ENCODE measurements around the gene FIBP. TPM values are rescaled to one million over a fixed set of nuclear protein-coding genes. Genes with fewer than 3 reads are reported as not detected.

The FIBP gene
- polyA plus RNA-seq (2012; ENCODE audit: missing spikeins): 66.8 TPM

DNA sequence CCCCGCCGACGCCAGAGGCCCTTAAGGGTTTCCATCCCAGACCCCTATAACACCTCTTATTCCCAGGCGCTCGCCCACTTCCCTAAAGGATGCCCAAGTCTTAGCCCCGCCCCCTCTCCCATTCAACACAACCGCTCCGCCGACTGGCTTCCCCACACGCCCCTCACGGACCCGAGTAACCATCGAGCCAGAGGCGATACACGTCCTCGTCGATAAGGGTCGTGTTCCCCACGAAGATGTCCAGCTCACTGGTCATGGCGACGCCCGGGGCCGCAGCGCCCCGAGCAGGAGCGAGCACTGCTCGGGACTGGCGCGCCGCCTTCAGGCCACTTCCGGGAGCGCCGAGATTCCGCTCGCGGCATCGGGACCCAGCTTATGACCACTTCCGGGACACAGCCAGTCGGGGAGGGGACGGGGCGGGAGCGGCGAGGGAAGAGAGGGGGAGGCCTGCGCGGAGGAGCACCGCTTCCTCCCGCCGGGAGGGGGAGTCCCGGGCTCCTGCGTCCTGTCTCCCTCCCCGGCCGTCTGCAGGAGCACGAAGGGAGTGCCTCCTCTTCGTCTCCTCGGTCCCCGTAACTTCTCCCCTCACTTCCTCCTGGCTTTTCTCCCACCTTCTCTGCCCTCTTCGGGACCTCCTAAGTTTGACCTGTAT is at the start of gene FIBP:
Gene FIBP, minus strand, starts transcription at position 309 of the 652 bp plus-strand sequence. Its CDS starts 53 bp downstream, at position 256.
- DNase-seq (ENCODE audit: insufficient read length): peak; percentile 99
- peak; percentile 87 for TF ChIP-seq POLR2AphosphoS5 (IDR thresholded peaks at IDR 0.05; ENCODE audit: low read depth, low read length)
- peak; percentile 90 for TF ChIP-seq POLR2A (IDR thresholded peaks at IDR 0.05; ENCODE audit: low read depth, low read length)
- 0 out of 2 replicates have a peak, but pooled peaks have one; percentile 25 for TF ChIP-seq TAF1 (IDR thresholded peaks at IDR 0.05; ENCODE audit: borderline replicate concordance, low read depth, low read length)
- FAIRE-seq: peak; percentile 98

DNA sequence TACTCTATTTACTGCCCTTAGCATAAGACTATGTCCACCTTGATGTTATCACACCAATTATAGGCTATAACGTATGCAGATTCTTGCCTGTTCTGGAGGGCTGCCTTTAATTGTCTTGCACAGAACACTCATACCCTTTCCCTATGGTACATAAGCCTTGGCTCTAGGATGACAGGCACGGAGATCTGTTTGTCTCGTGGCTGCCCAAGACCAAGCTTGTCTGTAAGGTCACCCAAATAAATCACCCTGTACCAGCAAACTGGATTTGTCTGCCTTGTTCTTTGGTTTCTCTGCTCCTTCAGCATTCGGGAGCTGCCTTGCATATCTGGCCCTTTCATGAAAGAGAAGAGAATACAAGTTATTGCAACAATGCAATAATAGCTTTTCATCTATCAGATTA is 49.5 kb upstream of the FIBP start:
- no peak for DNase-seq (ENCODE audit: insufficient read length)
- TF ChIP-seq POLR2AphosphoS5 (IDR thresholded peaks at IDR 0.05; ENCODE audit: low read depth, low read length): no peak
- TF ChIP-seq TAF1 (IDR thresholded peaks at IDR 0.05; ENCODE audit: borderline replicate concordance, low read depth, low read length): no peak
- no peak for TF ChIP-seq POLR2A (IDR thresholded peaks at IDR 0.05; ENCODE audit: low read depth, low read length)
- no peak for FAIRE-seq

DNA sequence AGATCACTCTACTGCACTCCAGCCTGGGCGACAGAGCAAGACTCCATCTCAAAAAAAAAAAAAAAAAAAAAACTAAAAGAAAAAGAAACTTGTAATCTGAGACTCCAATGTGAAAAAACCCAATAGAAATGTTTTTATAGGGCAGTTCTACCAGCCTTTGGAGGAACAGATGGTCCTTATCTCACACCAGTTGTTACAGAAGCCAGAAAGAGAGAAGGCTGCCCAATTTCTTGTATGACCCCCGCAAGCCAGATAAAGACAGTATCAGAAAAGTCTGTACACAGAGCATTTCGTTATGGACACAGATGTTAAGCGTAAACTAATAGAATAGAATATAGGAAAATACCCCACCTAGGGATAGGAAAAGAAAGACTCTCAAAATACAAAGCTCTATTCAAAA is 45.7 kb upstream of the FIBP start:
- DNase-seq (ENCODE audit: insufficient read length) (no peak), FAIRE-seq (no peak)
- TF ChIP-seq POLR2A (IDR thresholded peaks at IDR 0.05; ENCODE audit: low read depth, low read length) (no peak), TAF1 (IDR thresholded peaks at IDR 0.05; ENCODE audit: borderline replicate concordance, low read depth, low read length) (no peak), POLR2AphosphoS5 (IDR thresholded peaks at IDR 0.05; ENCODE audit: low read depth, low read length) (no peak)

DNA sequence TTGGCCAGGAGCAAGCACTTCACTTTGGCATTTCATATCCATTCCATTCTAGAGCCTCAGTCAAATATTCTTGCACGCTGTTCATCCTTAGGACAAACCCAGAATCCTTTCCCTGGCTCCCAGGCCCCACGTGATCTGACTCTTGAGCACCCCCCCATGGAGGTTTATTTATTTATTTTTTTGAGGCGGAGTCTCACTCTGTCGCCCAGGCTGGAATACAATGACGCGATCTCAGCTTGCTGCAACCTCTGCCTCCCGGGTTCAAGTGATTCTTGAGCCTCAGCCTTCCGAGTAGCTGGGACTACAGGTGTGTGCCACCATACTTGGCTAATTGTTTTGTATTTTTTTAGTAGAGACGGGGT is 44.3 kb upstream of the FIBP start:
- TF ChIP-seq POLR2A (IDR thresholded peaks at IDR 0.05; ENCODE audit: low read depth, low read length): no peak
- no peak for TF ChIP-seq POLR2AphosphoS5 (IDR thresholded peaks at IDR 0.05; ENCODE audit: low read depth, low read length)
- TF ChIP-seq TAF1 (IDR thresholded peaks at IDR 0.05; ENCODE audit: borderline replicate concordance, low read depth, low read length): no peak
- DNase-seq (ENCODE audit: insufficient read length) (no peak), FAIRE-seq (no peak)

DNA sequence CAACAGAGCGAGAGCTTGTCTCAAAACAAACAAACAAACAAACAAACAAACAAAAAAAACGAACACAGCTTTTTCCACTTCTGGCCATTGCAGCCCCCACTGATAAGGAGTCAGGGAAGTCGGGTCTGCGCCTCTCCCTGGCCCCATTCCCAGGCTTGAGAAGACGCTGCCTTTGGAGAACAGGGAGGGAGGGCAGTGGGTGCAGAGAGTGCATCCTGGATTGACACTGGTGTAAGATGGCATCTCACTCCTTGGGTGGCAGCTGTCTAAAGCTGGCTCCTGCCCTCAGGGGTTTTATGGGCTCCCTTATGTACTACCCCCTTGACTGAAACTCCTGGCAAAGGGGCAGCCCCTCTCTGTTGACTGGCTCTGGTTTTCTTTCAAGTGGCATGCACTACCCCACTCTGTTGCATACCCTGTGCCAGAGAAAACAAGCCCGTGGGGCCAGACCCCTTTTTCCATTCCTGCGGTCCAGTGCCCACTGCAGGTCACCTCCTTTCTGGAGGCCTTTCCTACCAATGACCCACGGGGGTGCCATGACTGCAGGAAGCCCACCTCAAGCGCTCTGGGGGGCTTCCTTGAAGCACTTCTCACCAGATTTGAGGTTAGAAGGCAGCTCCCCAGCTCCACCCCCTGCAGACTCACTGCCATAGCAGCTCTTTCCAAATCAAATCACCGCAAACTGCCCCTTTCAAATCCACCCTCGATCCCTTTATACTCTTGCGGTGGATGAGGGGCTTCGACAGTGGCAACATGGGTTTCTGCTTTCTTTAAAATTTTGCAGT is 43.7 kb upstream of the FIBP start:
- TF ChIP-seq POLR2A (IDR thresholded peaks at IDR 0.05; ENCODE audit: low read depth, low read length) (no peak), POLR2AphosphoS5 (IDR thresholded peaks at IDR 0.05; ENCODE audit: low read depth, low read length) (no peak), TAF1 (IDR thresholded peaks at IDR 0.05; ENCODE audit: borderline replicate concordance, low read depth, low read length) (no peak)
- no peak for FAIRE-seq
- no peak for DNase-seq (ENCODE audit: insufficient read length)

DNA sequence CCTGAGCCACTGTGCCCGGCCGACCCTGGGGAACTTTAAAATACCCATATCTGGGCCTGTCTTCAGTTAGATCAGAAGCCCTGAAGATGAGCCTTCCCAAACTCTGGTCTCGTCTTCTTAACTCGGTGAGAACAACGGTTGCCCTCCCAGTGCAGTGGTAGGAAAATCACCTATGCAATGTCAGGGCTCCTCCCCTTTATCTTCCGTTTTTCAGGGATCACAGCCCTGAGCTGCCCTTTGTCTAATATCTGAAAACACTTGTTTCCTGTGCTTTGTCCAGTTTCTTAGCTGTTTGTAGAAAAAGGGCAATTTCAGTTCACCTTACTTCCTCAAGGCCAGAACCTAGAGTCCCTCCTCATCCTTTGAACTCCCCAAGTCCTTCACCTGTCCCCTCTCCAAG is 40.4 kb upstream of the FIBP start:
- TF ChIP-seq POLR2AphosphoS5 (IDR thresholded peaks at IDR 0.05; ENCODE audit: low read depth, low read length) (no peak), POLR2A (IDR thresholded peaks at IDR 0.05; ENCODE audit: low read depth, low read length) (no peak), TAF1 (IDR thresholded peaks at IDR 0.05; ENCODE audit: borderline replicate concordance, low read depth, low read length) (no peak)
- DNase-seq (ENCODE audit: insufficient read length): no peak
- FAIRE-seq: peak; percentile 82

DNA sequence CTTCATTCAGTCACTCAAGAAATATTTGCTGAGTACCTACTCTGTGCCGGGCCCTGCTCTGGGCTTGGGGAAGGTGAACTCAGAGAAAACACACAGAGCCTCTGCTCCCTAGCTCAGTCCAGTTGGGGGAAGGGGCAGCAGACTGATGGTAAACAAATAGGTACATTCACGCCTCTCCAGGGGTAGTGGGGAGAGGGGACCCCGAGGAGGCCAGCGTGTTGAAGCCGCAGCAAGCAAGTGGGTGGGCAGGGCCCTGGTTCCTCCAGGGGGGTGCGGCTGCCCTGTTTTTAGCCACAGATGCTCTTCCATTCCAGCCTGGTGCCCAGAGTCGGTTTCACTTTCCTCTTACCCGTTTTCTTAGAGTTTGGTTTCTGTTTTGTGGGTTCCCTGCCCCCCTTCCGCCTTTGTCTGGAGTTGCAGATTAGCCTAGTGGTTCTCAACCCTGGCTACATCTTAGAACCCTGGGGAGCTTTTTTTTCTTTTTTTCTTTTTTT is 39.7 kb upstream of the FIBP start:
- FAIRE-seq (peak; percentile 95), DNase-seq (ENCODE audit: insufficient read length) (peak; percentile 86)
- TF ChIP-seq TAF1 (IDR thresholded peaks at IDR 0.05; ENCODE audit: borderline replicate concordance, low read depth, low read length): no peak
- 0 out of 2 replicates have a peak, but pooled peaks have one; percentile 54 for TF ChIP-seq POLR2AphosphoS5 (IDR thresholded peaks at IDR 0.05; ENCODE audit: low read depth, low read length)
- peak; percentile 41; the same call in 1 of the 2 replicates for TF ChIP-seq POLR2A (IDR thresholded peaks at IDR 0.05; ENCODE audit: low read depth, low read length)

DNA sequence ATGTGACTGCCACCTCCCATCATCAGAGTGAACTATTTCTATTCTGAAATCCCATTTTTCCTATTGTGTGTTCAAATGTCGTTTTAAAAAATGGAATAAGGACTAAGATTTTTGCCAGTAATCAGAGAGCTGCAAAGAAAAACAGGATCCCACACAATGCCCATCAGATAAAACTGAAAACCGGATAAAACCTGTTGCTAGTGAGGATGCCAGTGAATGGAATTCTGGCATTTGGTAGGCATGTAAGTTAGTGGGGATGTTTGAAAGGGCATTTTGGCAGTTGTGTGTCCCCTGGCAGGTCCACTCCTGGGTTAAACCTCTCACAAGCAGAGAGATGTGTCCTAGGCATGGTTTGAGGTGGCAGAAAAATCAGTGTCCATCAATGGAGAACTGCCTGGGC is 37.1 kb upstream of the FIBP start:
- no peak for FAIRE-seq
- no peak for DNase-seq (ENCODE audit: insufficient read length)
- TF ChIP-seq POLR2A (IDR thresholded peaks at IDR 0.05; ENCODE audit: low read depth, low read length): no peak
- TF ChIP-seq POLR2AphosphoS5 (IDR thresholded peaks at IDR 0.05; ENCODE audit: low read depth, low read length): no peak
- no peak for TF ChIP-seq TAF1 (IDR thresholded peaks at IDR 0.05; ENCODE audit: borderline replicate concordance, low read depth, low read length)

DNA sequence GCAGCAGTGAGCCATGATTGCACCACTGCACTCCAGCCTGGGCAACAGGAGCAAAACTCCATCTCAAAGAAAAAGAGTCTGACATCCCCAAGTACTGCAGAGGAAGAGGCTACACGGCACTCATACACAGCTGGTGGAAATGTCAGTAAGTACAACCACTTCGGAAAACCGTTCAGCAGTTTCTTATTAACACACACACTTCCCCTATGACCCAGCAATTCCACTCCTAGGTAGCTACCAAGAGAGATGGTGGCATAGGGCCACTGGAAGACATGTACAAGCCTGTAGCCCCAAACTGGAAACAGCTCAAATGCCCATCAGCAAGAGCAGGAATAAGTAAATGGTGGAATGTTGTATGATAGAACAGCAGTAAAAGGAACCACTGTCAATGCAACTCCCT is 34.3 kb upstream of the FIBP start:
- FAIRE-seq: no peak
- TF ChIP-seq POLR2A (IDR thresholded peaks at IDR 0.05; ENCODE audit: low read depth, low read length): no peak
- DNase-seq (ENCODE audit: insufficient read length): no peak

DNA sequence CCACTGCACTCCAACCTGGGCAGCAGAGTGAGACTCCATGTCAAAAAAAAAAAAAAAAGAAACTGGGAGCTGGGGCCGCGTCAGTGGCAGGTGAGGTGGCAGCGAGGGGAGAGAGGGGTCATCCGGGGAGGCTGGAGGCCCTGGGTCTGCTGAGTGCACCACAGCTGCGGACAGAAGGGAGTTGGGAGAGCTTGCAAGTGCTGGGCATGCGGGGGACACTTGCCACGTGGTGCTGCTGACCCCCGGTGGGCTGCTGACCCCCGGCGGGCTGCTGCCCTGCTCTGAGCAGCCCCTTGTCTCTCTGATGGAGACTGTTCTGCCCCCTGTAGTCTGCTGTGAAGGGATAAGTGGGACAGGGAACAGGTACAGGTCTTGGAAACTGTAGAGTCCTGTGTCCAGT is 33.6 kb upstream of the FIBP start:
- FAIRE-seq (no peak), DNase-seq (ENCODE audit: insufficient read length) (no peak)
- TF ChIP-seq POLR2AphosphoS5 (IDR thresholded peaks at IDR 0.05; ENCODE audit: low read depth, low read length) (no peak), TAF1 (IDR thresholded peaks at IDR 0.05; ENCODE audit: borderline replicate concordance, low read depth, low read length) (no peak), POLR2A (IDR thresholded peaks at IDR 0.05; ENCODE audit: low read depth, low read length) (no peak)

DNA sequence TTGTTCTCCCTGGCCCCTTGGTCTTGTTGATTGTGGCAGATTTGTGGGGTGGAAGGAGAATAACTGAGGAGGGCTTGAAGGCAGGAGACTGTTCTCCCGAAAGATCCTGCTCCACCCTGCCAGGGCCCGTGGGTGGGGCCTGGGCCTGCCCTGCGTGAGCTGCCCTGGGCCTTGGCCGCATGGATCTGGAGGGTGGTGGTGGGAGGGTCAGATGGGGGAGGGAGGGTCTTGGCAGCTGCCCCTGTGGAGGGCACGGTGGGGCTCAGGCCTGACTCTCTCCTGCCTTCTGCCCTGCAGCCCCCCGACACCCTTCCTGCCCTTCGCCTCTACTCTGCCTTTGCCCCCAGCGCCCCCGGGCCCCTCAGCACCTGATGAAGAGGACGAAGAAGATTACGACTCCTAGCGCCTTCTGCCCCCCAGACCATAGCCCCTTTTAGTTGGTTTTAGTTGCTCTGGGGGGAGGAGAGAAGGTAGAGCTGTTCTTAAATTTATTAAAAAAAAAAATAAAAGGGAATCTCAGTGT is 32.8 kb upstream of the FIBP start:
- DNase-seq (ENCODE audit: insufficient read length) (no peak), FAIRE-seq (no peak)
- no peak for TF ChIP-seq POLR2AphosphoS5 (IDR thresholded peaks at IDR 0.05; ENCODE audit: low read depth, low read length)
- TF ChIP-seq TAF1 (IDR thresholded peaks at IDR 0.05; ENCODE audit: borderline replicate concordance, low read depth, low read length): no peak
- no peak for TF ChIP-seq POLR2A (IDR thresholded peaks at IDR 0.05; ENCODE audit: low read depth, low read length)

Data from GM12892 (cell line).